Stimulated activated CD4-positive, alpha-beta T cell treated with anti-CD3 and anti-CD28 coated beads, Interleukin-1b, Interleukin-23, amount 100 ng/mL, for 48 hours (primary cell): ENCODE data around the gene CFAP300.

ENCODE experiments used
- DNase-seq: peaks from one replicate; pipeline ENCODE4 v3.0.0-alpha.2; 2020

CFAP300 gene

GRCh38 chr11:102047305-102047924 lies at the start of gene CFAP300:
TSS of gene CFAP300 (plus strand) at chr11:102047437. CDS start at chr11:102047471, 34 bp downstream.
- peak; percentile 65 for DNase-seq

- DNase-seq: no peak
Observed at GRCh38 chr11:102001657-102002338, 45.4 kb upstream of the CFAP300 start.

GRCh38 chr11:102004220-102004619 lies 43.0 kb upstream of the CFAP300 start:
- no peak for DNase-seq

GRCh38 chr11:102005306-102005705 lies 41.9 kb upstream of the CFAP300 start:
- DNase-seq: no peak

- DNase-seq: no peak
Observed at GRCh38 chr11:102006835-102007566, 40.2 kb upstream of the CFAP300 start.

GRCh38 chr11:102007567-102008437 lies 39.4 kb upstream of the CFAP300 start:
- DNase-seq: no peak

GRCh38 chr11:102010776-102011494 lies 36.3 kb upstream of the CFAP300 start:
- DNase-seq: no peak

- DNase-seq: no peak
Observed at GRCh38 chr11:102012946-102013345, 34.3 kb upstream of the CFAP300 start.

GRCh38 chr11:102014756-102015155 lies 32.5 kb upstream of the CFAP300 start:
- DNase-seq: no peak

GRCh38 chr11:102017026-102017425 lies 30.2 kb upstream of the CFAP300 start:
- DNase-seq: no peak

GRCh38 chr11:102026217-102026616 lies 21.0 kb upstream of the CFAP300 start:
- DNase-seq: no peak

GRCh38 chr11:102026959-102027358 lies 20.3 kb upstream of the CFAP300 start:
- no peak for DNase-seq

GRCh38 chr11:102036757-102037156 lies 10.5 kb upstream of the CFAP300 start:
- no peak for DNase-seq

- DNase-seq: no peak
Observed at GRCh38 chr11:102046841-102047240, 396 bp upstream of the CFAP300 start.

GRCh38 chr11:102050927-102051575 lies 3.8 kb downstream of the CFAP300 start:
- no peak for DNase-seq

GRCh38 chr11:102061276-102061675 lies 14.0 kb downstream of the CFAP300 start:
- DNase-seq: no peak

GRCh38 chr11:102062106-102062505 lies 14.9 kb downstream of the CFAP300 start:
- no peak for DNase-seq

GRCh38 chr11:102064316-102064715 lies 17.1 kb downstream of the CFAP300 start:
- DNase-seq: no peak

GRCh38 chr11:102070766-102071165 lies 23.5 kb downstream of the CFAP300 start:
- DNase-seq: no peak

- no peak for DNase-seq
Observed at GRCh38 chr11:102071497-102072472, 24.5 kb downstream of the CFAP300 start.
